ENCODE data around the gene NEK1.
A peak's percentile ranks its signal among the peaks of the same experiment; 100 is the strongest.
"Not testable (repeated sequence)": the region's sequence is repeated elsewhere in the genome, so short reads cannot be mapped to it uniquely, and the experiment has no call there.

NEK1 gene

GRCh38 chr4:169601016-169601771, 11.2 kb downstream of the NEK1 start:
- no peak for DNase-seq

- DNase-seq: no peak
These were observed 17.7 kb downstream of the NEK1 start for GRCh38 chr4:169594560-169595195.

GRCh38 chr4:169593050-169593560, 19.3 kb downstream of the NEK1 start:
- no peak for DNase-seq

GRCh38 chr4:169583563-169583962, 28.8 kb downstream of the NEK1 start:
- no peak for DNase-seq

GRCh38 chr4:169582706-169583105, 29.7 kb downstream of the NEK1 start:
- DNase-seq: no peak

- no peak for DNase-seq
These were observed 30.2 kb downstream of the NEK1 start for GRCh38 chr4:169582203-169582602.

GRCh38 chr4:169573889-169574288, 38.5 kb downstream of the NEK1 start:
- no peak for DNase-seq

GRCh38 chr4:169571435-169571834, 40.9 kb downstream of the NEK1 start:
- no peak for DNase-seq

- not testable (repeated sequence) for DNase-seq
These were observed 41.4 kb downstream of the NEK1 start for GRCh38 chr4:169571012-169571411.

GRCh38 chr4:169570266-169570665, 42.1 kb downstream of the NEK1 start:
- DNase-seq: not testable (repeated sequence)

GRCh38 chr4:169569188-169569587, 43.2 kb downstream of the NEK1 start:
- DNase-seq: not testable (repeated sequence)

GRCh38 chr4:169567916-169568315, 44.5 kb downstream of the NEK1 start:
- no peak for DNase-seq

GRCh38 chr4:169566021-169566818, 46.2 kb downstream of the NEK1 start:
- peak; percentile 84 for DNase-seq

- DNase-seq: no peak
These were observed 46.8 kb downstream of the NEK1 start for GRCh38 chr4:169565606-169566005.

GRCh38 chr4:169557061-169557636, 55.2 kb downstream of the NEK1 start:
- DNase-seq: no peak

- not testable (repeated sequence) for DNase-seq
These were observed 65.8 kb downstream of the NEK1 start for GRCh38 chr4:169546548-169546947.

- no peak for DNase-seq
These were observed 71.6 kb downstream of the NEK1 start for GRCh38 chr4:169540774-169541173.

- DNase-seq: no peak
These were observed 82.3 kb downstream of the NEK1 start for GRCh38 chr4:169530048-169530447.

- no peak for DNase-seq
These were observed 88.6 kb downstream of the NEK1 start for GRCh38 chr4:169523796-169524195.

GRCh38 chr4:169510617-169511016, 101.8 kb downstream of the NEK1 start:
- DNase-seq: no peak

GRCh38 chr4:169506903-169507302, 105.5 kb downstream of the NEK1 start:
- DNase-seq: no peak

- not testable (repeated sequence) for DNase-seq
These were observed 112.5 kb downstream of the NEK1 start for GRCh38 chr4:169499907-169500306.

GRCh38 chr4:169494234-169494633, 118.1 kb downstream of the NEK1 start:
- DNase-seq: not testable (repeated sequence)

Measured in OCI-M1 (cell line).